C4-2B (cell line): ENCODE measurements around the gene DENND5A.

Source experiments
- ZFX ChIP-seq: fragments of 450-650 bp; IDR thresholded peaks from 2 replicates; pipeline ENCODE4 v1.6.1; 2017
- TF ChIP-seq, protein P1 (sequence below): fragments of 450-650 bp; conservative IDR thresholded peaks from 2 replicates; pipeline ENCODE4 v1.5.1; 2017; ENCODE audit warnings: mild to moderate bottlenecking

- TF ChIP-seq, protein P1, sequence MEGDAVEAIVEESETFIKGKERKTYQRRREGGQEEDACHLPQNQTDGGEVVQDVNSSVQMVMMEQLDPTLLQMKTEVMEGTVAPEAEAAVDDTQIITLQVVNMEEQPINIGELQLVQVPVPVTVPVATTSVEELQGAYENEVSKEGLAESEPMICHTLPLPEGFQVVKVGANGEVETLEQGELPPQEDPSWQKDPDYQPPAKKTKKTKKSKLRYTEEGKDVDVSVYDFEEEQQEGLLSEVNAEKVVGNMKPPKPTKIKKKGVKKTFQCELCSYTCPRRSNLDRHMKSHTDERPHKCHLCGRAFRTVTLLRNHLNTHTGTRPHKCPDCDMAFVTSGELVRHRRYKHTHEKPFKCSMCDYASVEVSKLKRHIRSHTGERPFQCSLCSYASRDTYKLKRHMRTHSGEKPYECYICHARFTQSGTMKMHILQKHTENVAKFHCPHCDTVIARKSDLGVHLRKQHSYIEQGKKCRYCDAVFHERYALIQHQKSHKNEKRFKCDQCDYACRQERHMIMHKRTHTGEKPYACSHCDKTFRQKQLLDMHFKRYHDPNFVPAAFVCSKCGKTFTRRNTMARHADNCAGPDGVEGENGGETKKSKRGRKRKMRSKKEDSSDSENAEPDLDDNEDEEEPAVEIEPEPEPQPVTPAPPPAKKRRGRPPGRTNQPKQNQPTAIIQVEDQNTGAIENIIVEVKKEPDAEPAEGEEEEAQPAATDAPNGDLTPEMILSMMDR, result no peak
- no peak for TF ChIP-seq ZFX
Measured at GRCh38 chr11:9253086-9253485, 12.1 kb downstream of the DENND5A start.
